22Rv1 (cell line): Measurements from ENCODE around the gene CHMP4A.

Experiments
- ZFX ChIP-seq: fragments of 450-650 bp; IDR thresholded peaks from 2 replicates; pipeline ENCODE4 v1.6.1; 2017; ENCODE audit warnings: antibody characterized with exemption, borderline replicate concordance
- TF ChIP-seq, protein P1 (sequence below): fragments of 450-650 bp; IDR thresholded peaks from 2 replicates; pipeline ENCODE4 v1.5.1; 2017; ENCODE audit warnings: mild to moderate bottlenecking

DNA sequence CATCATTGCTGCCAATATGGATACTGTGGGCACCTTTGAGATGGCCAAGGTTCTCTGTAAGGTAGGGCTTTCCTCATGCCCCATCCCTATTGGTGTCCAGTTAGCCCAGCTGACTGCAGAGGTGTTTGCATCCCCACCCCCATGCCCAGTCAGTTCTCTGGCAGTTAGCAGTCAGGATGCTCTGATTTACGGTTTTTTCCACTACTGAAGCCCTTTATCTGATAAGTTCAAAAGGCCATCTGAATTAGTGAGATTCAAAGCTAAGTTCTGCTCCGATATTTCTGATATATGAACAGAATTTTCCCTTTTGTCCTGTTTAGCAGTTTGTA, 20.2 kb upstream of the CHMP4A start:
- TF ChIP-seq, protein P1, sequence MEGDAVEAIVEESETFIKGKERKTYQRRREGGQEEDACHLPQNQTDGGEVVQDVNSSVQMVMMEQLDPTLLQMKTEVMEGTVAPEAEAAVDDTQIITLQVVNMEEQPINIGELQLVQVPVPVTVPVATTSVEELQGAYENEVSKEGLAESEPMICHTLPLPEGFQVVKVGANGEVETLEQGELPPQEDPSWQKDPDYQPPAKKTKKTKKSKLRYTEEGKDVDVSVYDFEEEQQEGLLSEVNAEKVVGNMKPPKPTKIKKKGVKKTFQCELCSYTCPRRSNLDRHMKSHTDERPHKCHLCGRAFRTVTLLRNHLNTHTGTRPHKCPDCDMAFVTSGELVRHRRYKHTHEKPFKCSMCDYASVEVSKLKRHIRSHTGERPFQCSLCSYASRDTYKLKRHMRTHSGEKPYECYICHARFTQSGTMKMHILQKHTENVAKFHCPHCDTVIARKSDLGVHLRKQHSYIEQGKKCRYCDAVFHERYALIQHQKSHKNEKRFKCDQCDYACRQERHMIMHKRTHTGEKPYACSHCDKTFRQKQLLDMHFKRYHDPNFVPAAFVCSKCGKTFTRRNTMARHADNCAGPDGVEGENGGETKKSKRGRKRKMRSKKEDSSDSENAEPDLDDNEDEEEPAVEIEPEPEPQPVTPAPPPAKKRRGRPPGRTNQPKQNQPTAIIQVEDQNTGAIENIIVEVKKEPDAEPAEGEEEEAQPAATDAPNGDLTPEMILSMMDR, result no peak
- TF ChIP-seq ZFX, result no peak
